Measurements from ENCODE around the gene FSTL3. TPM values are rescaled to one million over a fixed set of nuclear protein-coding genes. Genes with fewer than 3 reads are reported as not detected.
A peak's percentile ranks its signal among the peaks of the same experiment; 100 is the strongest.
"Not testable (repeated sequence)": the region's sequence is repeated elsewhere in the genome, so short reads cannot be mapped to it uniquely, and the experiment has no call there.

FSTL3 gene
- total RNA-seq, 1 donor from 2014 or later, result 2.4 TPM

- no peak for TF ChIP-seq CTCF (IDR thresholded peaks at IDR 0.05)
- TF ChIP-seq EZH2phosphoT487 (IDR thresholded peaks at IDR 0.05), result no peak
- TF ChIP-seq EZH2 (IDR thresholded peaks at IDR 0.05), result no peak
- no peak overlapping the region for H2AFZ ChIP-seq (replicated peaks)
- no peaks in the 10 kb centered on the region for H3F3A ChIP-seq (ENCODE audit: low read depth)
- no peaks in the 10 kb centered on the region for H3K9me3 Mint-ChIP-seq
- H3K4me3 Mint-ChIP-seq, result no peak overlapping the region
- no peaks in the 10 kb centered on the region for H3K36me3 ChIP-seq
- H3K4me1 ChIP-seq, result no peaks in the 10 kb centered on the region
- no peak for DNase-seq (ENCODE audit: low spot score)
- H3K27ac ChIP-seq, result no peak overlapping the region
- no peaks in the 10 kb centered on the region for H3K79me2 ChIP-seq (ENCODE audit: low read depth)
- no peaks in the 10 kb centered on the region for H4K20me1 ChIP-seq (ENCODE audit: low read depth)
- H3K4me2 ChIP-seq, result no peak overlapping the region
- H3K9ac ChIP-seq, result no peak overlapping the region
- no peak overlapping the region for H3K27ac Mint-ChIP-seq
- H3K4me1 Mint-ChIP-seq, result no peaks in the 10 kb centered on the region
- no peaks in the 10 kb centered on the region for H3K36me3 Mint-ChIP-seq
- H3K27me3 Mint-ChIP-seq (ENCODE audit: insufficient read depth, low read depth), result peaks cover 7% of the 10 kb centered on the region
- no peaks in the 10 kb centered on the region for H3K27me3 ChIP-seq
- H3K4me3 ChIP-seq, result no peak overlapping the region
- H3K9me3 ChIP-seq (ENCODE audit: low read depth), result no peaks in the 10 kb centered on the region
Measured at GRCh38 chr19:694481-695351, 18.5 kb downstream of the FSTL3 start.

GRCh38 chr19:695352-695949, 19.3 kb downstream of the FSTL3 start, which contains the start of gene PRSS57:
Gene PRSS57, minus strand, starts transcription at chr19:695452. Its CDS starts 22 bp downstream, at chr19:695430.
- H3K36me3 Mint-ChIP-seq, result no peaks in the 10 kb centered on the region
- H3K4me1 Mint-ChIP-seq, result no peaks in the 10 kb centered on the region
- Histone ChIP-seq H3K36me3 (no peaks in the 10 kb centered on the region), H3K79me2 (ENCODE audit: low read depth) (no peaks in the 10 kb centered on the region), H2AFZ (replicated peaks) (no peak within 1 kb of the TSS), H3K4me2 (no peak within 1 kb of the TSS), H3F3A (ENCODE audit: low read depth) (no peaks in the 10 kb centered on the region), H3K27me3 (no peaks in the 10 kb centered on the region), H3K27ac (no peak within 1 kb of the TSS), H3K4me1 (no peaks in the 10 kb centered on the region), H4K20me1 (ENCODE audit: low read depth) (no peaks in the 10 kb centered on the region), H3K9ac (no peak within 1 kb of the TSS), H3K4me3 (no peak within 1 kb of the TSS), H3K9me3 (ENCODE audit: low read depth) (no peaks in the 10 kb centered on the region)
- H3K27ac Mint-ChIP-seq, result no peak within 1 kb of the TSS
- DNase-seq (ENCODE audit: low spot score), result no peak
- TF ChIP-seq EZH2phosphoT487 (IDR thresholded peaks at IDR 0.05) (no peak), CTCF (IDR thresholded peaks at IDR 0.05) (no peak), EZH2 (IDR thresholded peaks at IDR 0.05) (no peak)
- no peak within 1 kb of the TSS for H3K4me3 Mint-ChIP-seq
- H3K9me3 Mint-ChIP-seq, result no peaks in the 10 kb centered on the region
- peaks cover 7% of the 10 kb centered on the region for H3K27me3 Mint-ChIP-seq (ENCODE audit: insufficient read depth, low read depth)

- H3K9me3 ChIP-seq (ENCODE audit: low read depth); H3K27me3 Mint-ChIP-seq (ENCODE audit: insufficient read depth, low read depth); H3K9me3 Mint-ChIP-seq; H2AFZ ChIP-seq (replicated peaks); H3F3A ChIP-seq (ENCODE audit: low read depth); H4K20me1 ChIP-seq (ENCODE audit: low read depth); H3K4me1 Mint-ChIP-seq; H3K4me3 ChIP-seq; H3K27ac Mint-ChIP-seq; H3K4me3 Mint-ChIP-seq; H3K36me3 Mint-ChIP-seq; H3K36me3 ChIP-seq; H3K27me3 ChIP-seq; H3K27ac ChIP-seq; H3K4me1 ChIP-seq; H3K79me2 ChIP-seq (ENCODE audit: low read depth); DNase-seq (ENCODE audit: low spot score); H3K4me2 ChIP-seq; H3K9ac ChIP-seq: not testable (repeated sequence)
Measured at GRCh38 chr19:698529-698928, 22.3 kb downstream of the FSTL3 start.

- H3F3A ChIP-seq (ENCODE audit: low read depth); H3K27me3 Mint-ChIP-seq (ENCODE audit: insufficient read depth, low read depth); H3K36me3 Mint-ChIP-seq; H2AFZ ChIP-seq (replicated peaks); H3K79me2 ChIP-seq (ENCODE audit: low read depth); H3K36me3 ChIP-seq; H3K27ac ChIP-seq; H3K4me1 ChIP-seq; H4K20me1 ChIP-seq (ENCODE audit: low read depth); DNase-seq (ENCODE audit: low spot score); H3K4me1 Mint-ChIP-seq; H3K9ac ChIP-seq; H3K27me3 ChIP-seq; H3K9me3 Mint-ChIP-seq; H3K4me3 Mint-ChIP-seq; H3K4me3 ChIP-seq; H3K9me3 ChIP-seq (ENCODE audit: low read depth); H3K27ac Mint-ChIP-seq; H3K4me2 ChIP-seq: not testable (repeated sequence)
Measured at GRCh38 chr19:699885-700284, 23.7 kb downstream of the FSTL3 start.

GRCh38 chr19:702847-703246, 26.7 kb downstream of the FSTL3 start:
- not testable (repeated sequence) for H3K4me2 ChIP-seq; H3K27ac ChIP-seq; H3K79me2 ChIP-seq (ENCODE audit: low read depth); H3K9me3 ChIP-seq (ENCODE audit: low read depth); H3K4me3 ChIP-seq; H2AFZ ChIP-seq (replicated peaks); H3K4me1 ChIP-seq; H3K9me3 Mint-ChIP-seq; DNase-seq (ENCODE audit: low spot score); H3K36me3 ChIP-seq; H3K9ac ChIP-seq; H4K20me1 ChIP-seq (ENCODE audit: low read depth); H3K4me1 Mint-ChIP-seq; H3K36me3 Mint-ChIP-seq
- Mint-ChIP-seq H3K27ac (peak overlapping the region; percentile 27), H3K4me3 (peak overlapping the region; percentile 68), H3K27me3 (ENCODE audit: insufficient read depth, low read depth) (peaks cover 12% of the 10 kb centered on the region)
- Histone ChIP-seq H3F3A (ENCODE audit: low read depth) (peaks cover 16% of the 10 kb centered on the region), H3K27me3 (peaks cover 16% of the 10 kb centered on the region)
